Measurements from ENCODE around the gene KRABD2.

KRABD2 gene

DNA sequence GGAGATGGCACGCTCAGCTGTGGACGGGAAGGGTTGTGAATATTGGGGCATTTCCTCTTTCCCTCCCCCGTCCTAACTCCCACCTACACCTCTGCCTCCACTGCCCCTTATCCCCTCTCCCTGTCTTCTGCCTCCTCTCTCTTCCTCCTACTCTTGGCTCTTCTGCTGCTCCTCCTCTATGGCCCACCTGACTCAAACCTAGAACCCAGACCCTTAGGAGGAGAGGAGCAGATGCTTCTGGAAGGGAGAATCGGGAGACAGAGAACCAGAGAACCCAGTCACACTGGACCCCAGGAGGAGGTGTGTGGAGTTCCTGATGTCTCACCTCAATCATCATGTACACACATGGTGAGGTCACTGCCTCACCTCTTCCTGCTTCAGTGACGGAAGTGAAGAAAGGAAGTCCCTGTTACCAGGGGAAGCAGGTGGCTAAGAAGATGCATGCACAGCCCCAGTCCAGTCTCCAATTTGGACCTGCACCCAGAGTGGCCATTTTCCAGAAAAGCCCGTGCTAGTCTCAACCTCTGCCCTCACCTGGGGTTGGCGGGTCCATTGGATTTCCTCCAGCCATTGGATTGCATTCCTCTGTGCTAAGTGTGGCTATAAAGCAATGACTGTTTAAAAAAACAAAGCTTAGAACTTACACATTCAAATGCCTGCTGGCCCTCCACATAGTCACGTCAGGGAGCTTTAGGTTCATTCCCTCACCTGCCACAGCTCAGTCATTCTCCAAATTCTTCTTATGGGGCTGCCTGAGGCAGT is 17.1 kb upstream of the KRABD2 start:
- no peak overlapping the region for H3K27ac Mint-ChIP-seq (ENCODE audit: unreplicated experiment)
- no peaks in the 10 kb centered on the region for H3K4me1 Mint-ChIP-seq (ENCODE audit: low read depth, unreplicated experiment)

DNA sequence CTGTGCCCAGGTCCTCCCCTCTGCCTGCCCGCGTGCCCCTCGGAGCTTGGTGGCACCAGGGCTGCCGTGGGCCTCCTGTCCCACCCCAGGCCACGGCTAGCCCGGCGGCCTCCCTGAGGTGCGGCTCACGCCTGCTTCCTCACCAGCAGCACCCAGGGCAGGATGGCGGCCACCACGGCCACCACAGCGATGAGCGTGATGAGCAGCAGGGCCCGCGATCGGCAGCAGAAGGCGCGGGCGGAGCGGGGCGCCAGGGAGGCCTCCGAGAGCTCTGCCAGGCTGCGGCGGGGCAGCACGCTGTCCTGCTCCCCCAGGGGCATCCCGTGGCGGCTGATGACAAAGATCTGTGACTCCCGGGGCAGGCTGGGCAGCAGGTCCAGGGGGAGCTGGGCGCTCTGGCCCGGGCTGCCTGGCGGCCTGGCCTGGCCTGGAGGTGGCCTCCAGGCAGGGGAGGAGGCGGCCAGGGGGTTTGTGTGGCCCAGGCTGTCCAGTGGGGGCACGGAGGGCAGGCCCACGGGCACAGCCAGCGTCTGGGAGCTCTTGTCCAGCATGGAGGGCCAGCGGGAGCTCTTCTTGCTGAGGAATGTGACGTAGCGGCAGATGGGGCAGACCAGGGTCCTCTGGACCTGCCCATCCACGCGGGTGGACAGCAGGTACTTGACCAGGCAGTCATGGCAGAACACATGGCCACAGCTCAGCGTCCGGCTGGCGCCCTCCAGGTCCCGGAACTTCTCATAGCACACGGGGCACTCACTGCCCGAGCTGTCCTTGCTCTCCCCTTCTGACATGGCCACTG is 16.4 kb upstream of the KRABD2 start:
- DNase-seq = no peak
- H3K27me3 Mint-ChIP-seq (ENCODE audit: unreplicated experiment) = peaks cover 4% of the 10 kb centered on the region
- TF ChIP-seq, protein P1, sequence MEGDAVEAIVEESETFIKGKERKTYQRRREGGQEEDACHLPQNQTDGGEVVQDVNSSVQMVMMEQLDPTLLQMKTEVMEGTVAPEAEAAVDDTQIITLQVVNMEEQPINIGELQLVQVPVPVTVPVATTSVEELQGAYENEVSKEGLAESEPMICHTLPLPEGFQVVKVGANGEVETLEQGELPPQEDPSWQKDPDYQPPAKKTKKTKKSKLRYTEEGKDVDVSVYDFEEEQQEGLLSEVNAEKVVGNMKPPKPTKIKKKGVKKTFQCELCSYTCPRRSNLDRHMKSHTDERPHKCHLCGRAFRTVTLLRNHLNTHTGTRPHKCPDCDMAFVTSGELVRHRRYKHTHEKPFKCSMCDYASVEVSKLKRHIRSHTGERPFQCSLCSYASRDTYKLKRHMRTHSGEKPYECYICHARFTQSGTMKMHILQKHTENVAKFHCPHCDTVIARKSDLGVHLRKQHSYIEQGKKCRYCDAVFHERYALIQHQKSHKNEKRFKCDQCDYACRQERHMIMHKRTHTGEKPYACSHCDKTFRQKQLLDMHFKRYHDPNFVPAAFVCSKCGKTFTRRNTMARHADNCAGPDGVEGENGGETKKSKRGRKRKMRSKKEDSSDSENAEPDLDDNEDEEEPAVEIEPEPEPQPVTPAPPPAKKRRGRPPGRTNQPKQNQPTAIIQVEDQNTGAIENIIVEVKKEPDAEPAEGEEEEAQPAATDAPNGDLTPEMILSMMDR (IDR thresholded peaks at IDR 0.05; ENCODE audit: partially characterized antibody, unreplicated experiment) = no peak
- H3K4me1 Mint-ChIP-seq (ENCODE audit: low read depth, unreplicated experiment) = no peaks in the 10 kb centered on the region
- no peak overlapping the region for H3K27ac Mint-ChIP-seq (ENCODE audit: unreplicated experiment)
- no peak overlapping the region for H3K4me3 Mint-ChIP-seq (ENCODE audit: unreplicated experiment)
- H3K36me3 Mint-ChIP-seq (ENCODE audit: unreplicated experiment) = no peaks in the 10 kb centered on the region
- no peaks in the 10 kb centered on the region for H3K9me3 Mint-ChIP-seq (ENCODE audit: unreplicated experiment)

More for the DNA sequence above, 17.1 kb upstream of the KRABD2 start:
- peaks cover 4% of the 10 kb centered on the region for H3K27me3 Mint-ChIP-seq (ENCODE audit: unreplicated experiment)
- no peak overlapping the region for H3K4me3 Mint-ChIP-seq (ENCODE audit: unreplicated experiment)
- TF ChIP-seq, protein P1 (IDR thresholded peaks at IDR 0.05; ENCODE audit: partially characterized antibody, unreplicated experiment) = no peak
- no peaks in the 10 kb centered on the region for H3K36me3 Mint-ChIP-seq (ENCODE audit: unreplicated experiment)
- no peak for DNase-seq
- H3K9me3 Mint-ChIP-seq (ENCODE audit: unreplicated experiment) = no peaks in the 10 kb centered on the region

DNA sequence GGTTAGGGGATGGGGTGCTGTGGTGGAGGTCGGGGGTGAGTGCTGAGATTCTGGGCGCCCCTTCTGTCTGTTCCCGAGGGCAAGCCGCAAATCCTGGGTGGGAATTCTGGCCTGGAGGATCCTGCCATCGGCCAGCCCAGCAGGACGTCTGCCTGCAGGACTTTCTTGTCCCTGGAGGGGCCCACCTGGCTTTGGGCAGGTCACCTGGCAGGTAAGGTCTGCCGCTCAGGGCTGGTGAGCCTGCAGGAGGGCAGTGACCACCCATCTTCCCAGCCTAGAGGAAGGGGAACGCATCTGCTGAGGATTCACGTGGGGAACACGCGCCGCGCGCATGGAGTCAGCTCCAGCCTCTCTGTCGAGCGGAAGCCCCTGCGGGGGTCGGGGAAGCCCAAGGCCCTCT is 15.8 kb upstream of the KRABD2 start:
- no peak overlapping the region for H3K4me3 Mint-ChIP-seq (ENCODE audit: unreplicated experiment)
- TF ChIP-seq, protein P1 (IDR thresholded peaks at IDR 0.05; ENCODE audit: partially characterized antibody, unreplicated experiment) = no peak
- H3K36me3 Mint-ChIP-seq (ENCODE audit: unreplicated experiment) = no peaks in the 10 kb centered on the region
- DNase-seq = no peak
- no peaks in the 10 kb centered on the region for H3K4me1 Mint-ChIP-seq (ENCODE audit: low read depth, unreplicated experiment)
- H3K27ac Mint-ChIP-seq (ENCODE audit: unreplicated experiment) = no peak overlapping the region
- peaks cover 2% of the 10 kb centered on the region for H3K27me3 Mint-ChIP-seq (ENCODE audit: unreplicated experiment)
- H3K9me3 Mint-ChIP-seq (ENCODE audit: unreplicated experiment) = no peaks in the 10 kb centered on the region

DNA sequence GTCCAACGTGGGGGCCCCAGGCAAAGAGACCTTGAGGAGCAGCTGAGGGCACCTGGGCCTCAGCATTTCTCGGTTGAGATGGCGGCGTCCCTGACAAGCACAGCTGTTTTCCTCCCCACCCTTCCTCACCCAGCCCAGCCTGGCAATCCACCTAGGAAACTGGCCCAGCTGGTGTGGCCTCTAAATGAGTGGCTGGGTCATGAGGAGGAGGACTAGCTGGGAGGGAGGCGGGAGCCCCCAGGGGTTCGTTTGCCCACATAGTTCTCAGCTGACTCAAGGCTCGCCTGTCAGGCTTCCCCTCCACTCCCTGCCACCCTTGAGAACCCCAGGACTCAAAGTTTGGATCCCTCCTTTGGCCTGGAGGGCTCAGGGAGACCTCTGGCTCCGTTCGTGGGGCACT is 15.2 kb upstream of the KRABD2 start:
- H3K27me3 Mint-ChIP-seq (ENCODE audit: unreplicated experiment) = peaks cover 2% of the 10 kb centered on the region
- no peaks in the 10 kb centered on the region for H3K36me3 Mint-ChIP-seq (ENCODE audit: unreplicated experiment)
- DNase-seq = no peak
- TF ChIP-seq, protein P1 (IDR thresholded peaks at IDR 0.05; ENCODE audit: partially characterized antibody, unreplicated experiment) = no peak
- no peak overlapping the region for H3K4me3 Mint-ChIP-seq (ENCODE audit: unreplicated experiment)
- no peaks in the 10 kb centered on the region for H3K4me1 Mint-ChIP-seq (ENCODE audit: low read depth, unreplicated experiment)
- H3K9me3 Mint-ChIP-seq (ENCODE audit: unreplicated experiment) = no peaks in the 10 kb centered on the region
- H3K27ac Mint-ChIP-seq (ENCODE audit: unreplicated experiment) = no peak overlapping the region
